Gastroesophageal sphincter (tissue), 4 donors: ENCODE measurements around the gene LMTK3. TPM values are rescaled to one million over a fixed set of nuclear protein-coding genes. Genes with fewer than 3 reads are reported as not detected.

Experiments
- ATAC-seq: fragments of 150-250 bp; one replicate; pipeline ENCODE4 v1.9.1; 2016; ENCODE audit warnings: mild to moderate bottlenecking, moderate library complexity
- H3K27ac ChIP-seq, 4 donors: fragments of 200-600 bp; sonication (generic) in 3 of 4; 1 replicate in 3 of 4; 2 replicates in 1 of 4; pipeline ENCODE4 v1.5.1; 2016 to 2019
- H3K27me3 ChIP-seq: fragments of 200-600 bp; sonication (generic); one replicate; pipeline ENCODE4 v1.5.1; 2019
- H3K36me3 ChIP-seq, 2 donors: fragments of 200-600 bp; sonication (generic); one replicate each; pipeline ENCODE4 v1.5.1; 2019; ENCODE audit warnings: control low read depth in 1 of 2
- H3K4me1 ChIP-seq, 3 donors: fragments of 200-600 bp; sonication (generic); 1 replicate in 2 of 3; 2 replicates in 1 of 3; pipeline ENCODE4 v1.5.1; 2016 to 2019; ENCODE audit warnings: control low read depth in 2 of 3
- H3K4me3 ChIP-seq, 2 donors: fragments of 200-600 bp; sonication (generic); one replicate each; pipeline ENCODE4 v1.5.1; 2019; ENCODE audit warnings: mild to moderate bottlenecking in 1 of 2, moderate library complexity in 1 of 2
- H3K9me3 ChIP-seq, 3 donors: fragments of 200-600 bp; sonication (generic); one replicate each; pipeline ENCODE4 v1.5.1; 2017 to 2019; ENCODE audit warnings: control low read depth in 2 of 3
- CTCF ChIP-seq, 4 experiments: fragments of 200-600 bp in 2 of 4; fragments of 450-650 bp in 2 of 4; sonication (generic) in 1 of 4; IDR thresholded peaks; one replicate each; pipeline ENCODE4 v1.5.1; 2017 to 2019; ENCODE audit warnings: antibody characterized with exemption in 4 of 4, mild to moderate bottlenecking in 2 of 4, moderate library complexity in 2 of 4
- EP300 ChIP-seq: sonication (generic); formaldehyde crosslinking; IDR thresholded peaks from one replicate; pipeline ENCODE4 v1.6.1; 2017; ENCODE audit warnings: antibody characterized with exemption, mild to moderate bottlenecking
- POLR2A ChIP-seq, 2 donors: fragments of 450-650 bp; IDR thresholded peaks; one replicate each; pipeline ENCODE4 v1.6.1; 2017; ENCODE audit warnings: antibody characterized with exemption in 2 of 2, mild to moderate bottlenecking in 2 of 2, moderate library complexity in 1 of 2
- POLR2AphosphoS5 ChIP-seq: sonication (generic); formaldehyde crosslinking; IDR thresholded peaks from one replicate; pipeline ENCODE4 v1.6.1; 2017; ENCODE audit warnings: antibody characterized with exemption
- WGBS, 2 donors: methylation state at CpG; one replicate each; pipeline ENCODE4 v1.1.5; 2018; ENCODE audit warnings: low coverage in 1 of 2; 5-methylcytosine and 5-hydroxymethylcytosine counted together
- total RNA-seq, 4 donors: library from RNA; depleted of rRNA; stranded (reverse); fragments of >200 nt; gene quantifications; one replicate each; pipeline ENCODE4 v1.1.0, GENCODE V29; 2016

LMTK3 gene
- total RNA-seq, 4 donors from 2014 or later, result 0.13 to 1.2 (median 0.30) TPM

DNA sequence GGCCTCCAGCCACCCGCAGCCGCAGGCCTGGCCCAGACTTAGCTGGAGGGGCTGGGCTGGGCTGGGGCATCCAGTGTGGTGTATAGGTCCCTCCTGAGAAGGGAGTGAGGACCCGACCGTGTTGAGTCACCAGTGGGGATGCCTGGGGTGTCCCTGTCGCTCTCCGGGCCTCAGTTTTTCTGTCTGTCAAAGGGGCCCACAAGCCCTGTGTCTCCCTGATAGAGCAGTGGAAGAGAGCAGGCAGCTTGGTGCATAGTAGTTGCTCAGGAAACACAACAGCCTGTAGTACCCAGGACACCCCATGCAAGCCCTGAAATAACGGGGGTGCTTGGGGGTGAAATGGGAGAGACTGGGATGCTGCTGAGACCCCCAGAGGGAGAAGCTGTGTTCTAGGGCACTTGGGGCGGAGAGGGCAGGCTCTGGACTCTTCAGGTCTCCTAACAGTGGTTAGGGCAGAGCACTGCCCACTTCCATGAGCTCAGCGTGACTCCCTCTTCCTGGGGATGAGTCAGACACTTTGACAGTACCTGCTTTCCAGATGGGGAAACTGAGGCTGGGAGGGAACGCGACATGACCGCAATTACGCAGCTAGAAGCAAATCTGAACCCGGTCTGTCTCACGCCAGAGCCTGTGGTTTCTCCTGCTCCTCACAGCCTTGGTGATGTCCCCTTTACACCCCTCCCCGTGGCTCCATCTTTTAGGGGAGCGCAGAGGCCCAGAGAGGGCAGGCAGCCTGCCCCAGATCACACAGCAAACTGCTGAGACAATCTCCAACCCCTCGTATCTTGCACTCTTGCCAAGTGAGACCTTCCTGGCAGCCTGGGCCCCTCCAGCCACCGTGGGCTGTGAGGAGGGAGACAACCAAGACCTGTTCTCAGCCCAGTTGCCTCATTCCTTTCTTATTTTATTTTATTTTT is 41.0 kb upstream of the LMTK3 start:
- ATAC-seq, result no peak
- no peak overlapping the region for H3K4me3 ChIP-seq
- no peaks in the 10 kb centered on the region for H3K36me3 ChIP-seq
- peaks cover 62% of the 10 kb centered on the region for H3K27me3 ChIP-seq
- no peak overlapping the region for H3K27ac ChIP-seq
- no peaks in the 10 kb centered on the region for H3K9me3 ChIP-seq
- TF ChIP-seq POLR2A (IDR thresholded peaks at IDR 0.05), result no peak
- TF ChIP-seq POLR2AphosphoS5, result no peak
- TF ChIP-seq EP300, result no peak
- no peak for TF ChIP-seq CTCF (IDR thresholded peaks at IDR 0.05)
- H3K4me1 ChIP-seq, result no peaks in the 10 kb centered on the region
- 81 to 85% methylated on average over 6 to 12 of the region's 19 CpGs for WGBS, 2 donors

DNA sequence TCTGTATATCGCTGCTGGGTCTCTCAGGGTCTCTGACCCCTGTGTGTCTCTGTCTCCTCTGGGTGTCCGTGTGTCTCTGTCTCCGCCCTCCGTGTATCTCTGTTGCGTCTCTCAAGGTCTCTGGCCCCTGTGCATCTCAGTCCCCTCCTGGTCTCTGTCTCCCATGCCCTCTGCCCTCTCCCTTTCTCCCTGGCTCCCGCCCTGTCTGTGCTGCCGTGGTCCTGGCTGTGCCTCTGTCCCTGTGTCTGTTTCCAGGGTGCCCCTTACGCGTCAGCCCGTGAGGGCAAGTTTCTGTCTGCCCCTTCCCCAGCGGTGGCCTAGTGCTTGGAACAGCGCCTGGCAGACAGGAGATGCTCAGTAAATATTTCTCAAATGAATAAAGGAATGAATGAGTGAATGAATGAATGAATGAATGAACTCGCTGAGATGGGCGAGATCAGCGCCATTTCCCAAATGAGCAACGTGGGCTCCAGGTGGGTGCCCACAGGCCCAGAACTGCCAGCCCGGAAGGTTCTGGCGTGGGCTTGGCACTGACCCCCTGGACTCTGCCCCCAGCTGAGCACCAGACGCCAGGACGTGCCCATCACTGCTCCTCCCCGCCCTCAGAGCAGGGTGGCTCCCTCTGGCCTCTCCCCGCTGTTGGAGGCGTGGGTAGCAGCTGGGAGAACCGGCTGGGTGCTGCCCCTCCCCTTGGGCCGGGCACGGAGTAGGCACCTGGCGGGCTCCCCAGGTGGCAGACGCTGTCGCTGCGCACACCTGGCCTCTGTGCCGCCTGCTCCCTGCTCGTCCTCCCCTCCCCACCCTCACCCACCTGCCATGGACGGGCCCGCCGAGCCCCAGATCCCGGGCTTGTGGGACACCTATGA is 40.0 kb upstream of the LMTK3 start, which contains the start of gene SULT2B1:
TSS of gene SULT2B1 (plus strand) at position 736 of the 866 bp plus-strand sequence. CDS start at position 817, 81 bp downstream.
- Histone ChIP-seq H3K9me3 (no peaks in the 10 kb centered on the region), H3K27ac (no peak within 1 kb of the TSS), H3K36me3 (no peaks in the 10 kb centered on the region), H3K4me1 (no peaks in the 10 kb centered on the region), H3K27me3 (peaks cover 67% of the 10 kb centered on the region), H3K4me3 (no peak within 1 kb of the TSS)
- 58 to 64% methylated on average over 3 to 13 of the region's 36 CpGs for WGBS, 2 donors
- ATAC-seq, result no peak
- TF ChIP-seq EP300, result no peak
- TF ChIP-seq POLR2A (IDR thresholded peaks at IDR 0.05), result no peak
- TF ChIP-seq POLR2AphosphoS5, result no peak
- no peak for TF ChIP-seq CTCF (IDR thresholded peaks at IDR 0.05)

DNA sequence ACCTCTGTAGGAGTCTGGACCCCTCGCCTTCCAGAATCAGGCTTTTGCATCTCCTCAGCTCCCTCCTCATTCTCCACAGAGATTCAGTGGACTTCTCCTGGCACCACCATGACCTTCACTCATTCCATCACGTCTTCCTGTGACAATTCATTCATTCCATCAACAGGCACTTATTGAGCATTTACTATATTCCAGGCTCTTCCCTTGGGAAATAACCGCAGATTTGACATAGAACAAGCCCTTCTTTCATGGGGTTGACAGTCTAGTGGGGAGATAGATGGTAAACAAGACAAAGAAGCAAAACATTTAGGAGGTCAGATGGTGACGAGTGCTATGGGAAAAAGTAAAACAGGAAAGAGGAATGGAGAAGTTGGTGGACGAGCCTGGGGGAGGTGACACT is 37.7 kb upstream of the LMTK3 start:
- Histone ChIP-seq H3K4me1 (no peaks in the 10 kb centered on the region), H3K4me3 (no peak overlapping the region), H3K27ac (no peak overlapping the region), H3K27me3 (peaks cover 74% of the 10 kb centered on the region), H3K36me3 (no peaks in the 10 kb centered on the region), H3K9me3 (no peaks in the 10 kb centered on the region)
- 52% methylated on average over 4 to 5 of the region's 5 CpGs for WGBS, 2 donors
- TF ChIP-seq EP300 (no peak), POLR2A (IDR thresholded peaks at IDR 0.05) (no peak), POLR2AphosphoS5 (no peak), CTCF (IDR thresholded peaks at IDR 0.05) (no peak)
- no peak for ATAC-seq

GRCh38 chr19:48548253-48548911 is 36.7 kb upstream of the LMTK3 start:
- H3K27me3 ChIP-seq, result peaks cover 74% of the 10 kb centered on the region

More at GRCh38 chr19:48548253-48548911, 36.7 kb upstream of the LMTK3 start:
- Histone ChIP-seq H3K4me3 (no peak overlapping the region), H3K36me3 (no peaks in the 10 kb centered on the region), H3K4me1 (peaks cover 0 to 2% (median 0%) of the 10 kb centered on the region in 3 donors), H3K9me3 (no peaks in the 10 kb centered on the region), H3K27ac (no peak overlapping the region)
- ATAC-seq, result no peak
- no peak for TF ChIP-seq POLR2A (IDR thresholded peaks at IDR 0.05)
- TF ChIP-seq EP300, result no peak
- no peak for TF ChIP-seq POLR2AphosphoS5
- no peak for TF ChIP-seq CTCF (IDR thresholded peaks at IDR 0.05)
- 91 to 100% methylated on average over 1 of the region's 1 CpG for WGBS, 2 donors
